Panc1 (cell line): ENCODE measurements around the gene BAIAP3. TPM values are rescaled to one million over a fixed set of nuclear protein-coding genes. Genes with fewer than 3 reads are reported as not detected.
A peak's percentile ranks its signal among the peaks of the same experiment; 100 is the strongest.

Experiments used
- ATAC-seq: fragments of 200-7000 bp; cut with Tn5 transposase; 2 replicates; pipeline ENCODE4 v1.9.1; 2020; ENCODE audit warnings: mild to moderate bottlenecking, moderate library complexity
- BruUV-seq: library from RNA; stranded (reverse); fragments of 400-500 nt; replicated peaks from 2 replicates; lab custom pipeline; 2021; lab: Mats Ljungman, UMichigan
- CTCF ChIA-PET: fragments of 300-600 bp; sonication (Branson Sonifier 250); formaldehyde crosslinking; loops from one replicate; lab custom pipeline; 2022; ENCODE audit warnings: antibody characterized with exemption; lab: Charles Lee
- POLR2A ChIA-PET: fragments of 300-600 bp; sonication (Branson Sonifier 250); formaldehyde crosslinking; loops from one replicate; lab custom pipeline; 2022; ENCODE audit warnings: antibody characterized with exemption; lab: Charles Lee
- DNase-seq: peaks from one replicate; pipeline ENCODE4 v3.0.0-alpha.2; 2010; ENCODE audit warnings: low read depth, low spot score
- H3K27ac ChIP-seq: 2 replicates; pipeline ENCODE4 v1.5.1; 2011; ENCODE audit warnings: mild to moderate bottlenecking, low read length, inconsistent platforms
- H3K27me3 ChIP-seq: fragments of 200-500 bp; sonication (Bioruptor generic); 2 replicates; pipeline ENCODE4 v1.6.0; 2014; ENCODE audit warnings: low read length, inconsistent platforms; ENCODE audit not compliant: control insufficient read depth, insufficient read depth
- H3K36me3 ChIP-seq: fragments of 200-500 bp; sonication (Bioruptor generic); 2 replicates; pipeline ENCODE4 v1.5.1; 2014; ENCODE audit warnings: inconsistent platforms, mild to moderate bottlenecking, low read length, moderate library complexity; ENCODE audit not compliant: control insufficient read depth, insufficient read depth
- H3K4me1 ChIP-seq: 2 replicates; pipeline ENCODE4 v1.5.1; 2011; ENCODE audit warnings: inconsistent platforms, mild to moderate bottlenecking, low read length, moderate library complexity; ENCODE audit not compliant: control insufficient read depth, insufficient read depth
- H3K4me3 ChIP-seq, 2 experiments: 2 replicates each; pipeline ENCODE4 v1.5.1; 2011 to 2012; ENCODE audit warnings: low read depth in 2 of 2, low read length in 2 of 2, mild to moderate bottlenecking in 2 of 2, inconsistent platforms in 1 of 2, moderate library complexity in 1 of 2
- H3K9me3 ChIP-seq: fragments of 200-500 bp; sonication (Bioruptor generic); 2 replicates; pipeline ENCODE4 v1.5.1; 2014; ENCODE audit warnings: low read depth, mild to moderate bottlenecking, inconsistent platforms, low read length, moderate library complexity; ENCODE audit not compliant: control insufficient read depth, insufficient read depth
- CTCF ChIP-seq: fragments of 450-650 bp; IDR thresholded peaks from 2 replicates; pipeline ENCODE4 v1.5.1; 2017; ENCODE audit warnings: mild to moderate bottlenecking
- POLR2AphosphoS5 ChIP-seq: IDR thresholded peaks from 2 replicates; pipeline ENCODE4 v1.6.1; 2012; ENCODE audit warnings: mild to moderate bottlenecking, low read depth, low read length, moderate library complexity
- REST ChIP-seq, 2 experiments: IDR thresholded peaks; 2 replicates each; pipeline ENCODE4 v1.6.1; 2011 to 2012; ENCODE audit warnings: low read depth in 2 of 2, control low read depth in 1 of 2, low read length in 1 of 2, mild to moderate bottlenecking in 1 of 2, moderate library complexity in 1 of 2; ENCODE audit not compliant: insufficient read depth in 1 of 2
- SIN3A ChIP-seq: IDR thresholded peaks from 2 replicates; pipeline ENCODE4 v1.6.1; 2012; ENCODE audit warnings: low read depth, mild to moderate bottlenecking, low read length, moderate library complexity, borderline replicate concordance; ENCODE audit not compliant: insufficient read depth
- TCF7L2 ChIP-seq: IDR thresholded peaks from 2 replicates; pipeline ENCODE4 v1.6.1; 2011; ENCODE audit warnings: mild to moderate bottlenecking, low read depth, low read length, inconsistent platforms
- in situ Hi-C: cut with HindIII; loops from 2 replicates; pipeline ENCODE4 v1.10.0; 2016; ENCODE audit warnings: low sequenced_read_pairs, low pct_unique_long_range_greater_than_20kb
- intact Hi-C: fragments of 100-400 bp; cut with micrococcal nuclease; formaldehyde crosslinking; loops from one replicate; pipeline ENCODE4 v1.10.0; 2022; ENCODE audit not compliant: unreplicated experiment
- total RNA-seq: library from RNA; stranded (reverse); gene quantifications from one replicate; pipeline ENCODE4 v1.2.1, GENCODE V29; 2021; ENCODE audit not compliant: unreplicated experiment

BAIAP3 gene
- total RNA-seq, 1 experiment from 2014 or later, result 9.4 TPM

- POLR2A ChIA-PET, result no interaction called here
- H3K27me3 ChIP-seq, result no peaks in the 10 kb centered on the region
- no peak overlapping the region for H3K27ac ChIP-seq
- no peak for TF ChIP-seq REST (IDR thresholded peaks at IDR 0.05; ENCODE audit: insufficient read depth in 1 of 2, low read depth in 2 of 2, low read length in 1 of 2)
- BruUV-seq, result no TSS peak
- 0 out of 2 replicates have a peak, but pooled peaks cover 3% of the 10 kb centered on the region for H3K4me1 ChIP-seq
- DNase-seq (no peak), ATAC-seq (peak; percentile 20; the same call in 1 of the 2 replicates)
- intact Hi-C loops (no loop called here), in situ Hi-C loops (no loop called here)
- peaks cover 6% of the 10 kb centered on the region for H3K36me3 ChIP-seq
- H3K9me3 ChIP-seq, result no peaks in the 10 kb centered on the region
- H3K4me3 ChIP-seq, result no peak overlapping the region
- CTCF ChIA-PET, result no interaction called here
Measured at GRCh38 chr16:1366060-1366711, 32.7 kb downstream of the BAIAP3 start.

GRCh38 chr16:1366712-1367299, 33.4 kb downstream of the BAIAP3 start:
- Histone ChIP-seq H3K9me3 (no peaks in the 10 kb centered on the region), H3K36me3 (peaks cover 6% of the 10 kb centered on the region), H3K27ac (no peak overlapping the region), H3K27me3 (no peaks in the 10 kb centered on the region), H3K4me1 (peaks cover 3% of the 10 kb centered on the region; the same call in 1 of the 2 replicates), H3K4me3 (no peak overlapping the region)
- ATAC-seq (no peak), DNase-seq (no peak)
- BruUV-seq, result no TSS peak
- intact Hi-C loops, result no loop called here
- in situ Hi-C loops, result no loop called here
- no peak for TF ChIP-seq REST (IDR thresholded peaks at IDR 0.05; ENCODE audit: insufficient read depth in 1 of 2, low read depth in 2 of 2, low read length in 1 of 2)
- TF ChIP-seq SIN3A, result no peak
- no peak for TF ChIP-seq TCF7L2
- TF ChIP-seq CTCF, result no peak
- no peak for TF ChIP-seq POLR2AphosphoS5
- CTCF ChIA-PET, result no interaction called here
- POLR2A ChIA-PET, result no interaction called here
